ENCODE results near the gene ZPR1.
"Not testable (repeated sequence)": the region's sequence is repeated elsewhere in the genome, so short reads cannot be mapped to it uniquely, and the experiment has no call there.

Gene ZPR1

GRCh38 chr11:116762132-116762531 lies 25.7 kb downstream of the ZPR1 start:
- no peak for FAIRE-seq
- DNase-seq (ENCODE audit: low spot score): no peak

DNA sequence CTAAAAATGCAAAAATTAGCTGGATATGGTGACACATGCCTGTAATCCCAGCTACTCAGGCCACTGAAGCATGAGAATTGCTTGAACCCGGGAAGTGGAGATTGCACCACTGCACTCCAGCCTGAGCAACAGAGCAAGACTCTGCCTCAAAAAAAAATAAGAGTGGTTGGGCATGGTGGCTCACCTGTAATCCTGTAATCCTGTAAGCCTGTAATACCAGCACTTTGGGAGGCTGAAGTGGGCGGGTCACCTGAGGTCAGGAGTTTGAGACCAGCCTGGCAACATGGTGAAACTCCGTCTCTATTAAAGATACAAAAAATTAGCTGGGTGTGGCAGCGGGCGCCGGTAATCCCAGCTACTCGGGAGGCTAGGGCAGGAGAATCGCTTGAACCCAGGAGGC lies 31.8 kb downstream of the ZPR1 start:
- not testable (repeated sequence) for FAIRE-seq; DNase-seq (ENCODE audit: low spot score)

- FAIRE-seq: no peak
- DNase-seq (ENCODE audit: low spot score): no peak
Measured at GRCh38 chr11:116750070-116750718, 37.6 kb downstream of the ZPR1 start.

DNA sequence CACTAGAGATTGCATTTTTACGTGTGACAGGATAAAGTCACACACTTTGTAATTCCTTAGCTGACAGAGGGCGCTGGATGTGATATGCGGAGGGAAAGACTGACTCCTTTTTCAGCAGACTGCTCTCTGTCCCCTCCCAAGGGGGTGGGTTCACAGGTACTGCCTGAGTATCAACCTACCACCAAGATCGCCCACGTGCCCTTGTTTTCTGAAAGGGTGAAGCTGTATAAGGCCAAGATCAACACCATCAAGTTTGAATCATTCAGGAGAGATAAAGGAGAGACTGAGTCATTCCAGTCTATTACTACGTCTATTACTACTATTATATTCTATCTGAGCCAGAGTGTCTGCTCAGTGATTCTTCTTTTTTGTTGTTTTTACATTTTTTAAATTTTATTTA lies 45.7 kb downstream of the ZPR1 start:
- DNase-seq (ENCODE audit: low spot score): no peak
- no peak for FAIRE-seq

- DNase-seq (ENCODE audit: low spot score): no peak
- no peak for FAIRE-seq
Measured at GRCh38 chr11:116740741-116741140, 47.1 kb downstream of the ZPR1 start.

GRCh38 chr11:116738975-116739374 lies 48.8 kb downstream of the ZPR1 start:
- no peak for DNase-seq (ENCODE audit: low spot score)
- no peak for FAIRE-seq

- no peak for DNase-seq (ENCODE audit: low spot score)
- no peak for FAIRE-seq
Measured at GRCh38 chr11:116736763-116737162, 51.1 kb downstream of the ZPR1 start.

- DNase-seq (ENCODE audit: low spot score) (no peak), FAIRE-seq (no peak)
Measured at GRCh38 chr11:116733969-116734508, 53.8 kb downstream of the ZPR1 start.

DNA sequence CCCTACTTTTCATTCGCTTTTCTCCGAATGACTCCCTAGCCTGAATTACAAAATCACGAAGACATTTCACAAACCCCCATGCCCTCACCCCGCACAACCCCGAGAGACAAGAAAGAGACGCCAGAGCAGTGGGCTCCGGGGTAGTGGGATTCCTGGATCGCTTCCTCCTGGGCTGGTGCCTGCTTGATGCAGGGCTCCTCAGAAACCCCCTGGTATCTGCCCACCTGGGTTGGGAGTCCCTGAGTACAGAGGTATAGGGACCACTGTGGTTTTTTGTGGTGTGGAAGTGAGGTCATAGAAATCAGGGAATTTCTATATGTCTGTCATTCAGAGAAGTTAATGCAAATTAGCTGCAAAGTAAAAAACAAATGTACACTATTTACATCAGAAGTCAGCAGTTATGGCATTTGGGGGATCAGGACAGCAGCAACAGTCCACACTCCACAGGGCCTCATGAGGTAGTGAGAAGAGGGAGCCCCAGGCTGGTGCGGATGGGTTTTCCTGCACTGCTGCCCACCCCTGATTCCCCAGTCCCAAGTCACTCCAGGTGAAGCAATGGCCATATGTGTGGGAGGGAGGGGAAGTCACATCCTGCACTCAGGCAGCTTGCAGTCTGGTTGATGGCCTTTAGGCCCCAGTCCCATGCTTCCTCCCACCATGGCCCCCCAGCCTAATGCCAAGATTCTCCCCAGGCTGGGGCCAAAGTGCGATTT lies 54.6 kb downstream of the ZPR1 start:
- no peak for DNase-seq (ENCODE audit: low spot score)
- no peak for FAIRE-seq

DNA sequence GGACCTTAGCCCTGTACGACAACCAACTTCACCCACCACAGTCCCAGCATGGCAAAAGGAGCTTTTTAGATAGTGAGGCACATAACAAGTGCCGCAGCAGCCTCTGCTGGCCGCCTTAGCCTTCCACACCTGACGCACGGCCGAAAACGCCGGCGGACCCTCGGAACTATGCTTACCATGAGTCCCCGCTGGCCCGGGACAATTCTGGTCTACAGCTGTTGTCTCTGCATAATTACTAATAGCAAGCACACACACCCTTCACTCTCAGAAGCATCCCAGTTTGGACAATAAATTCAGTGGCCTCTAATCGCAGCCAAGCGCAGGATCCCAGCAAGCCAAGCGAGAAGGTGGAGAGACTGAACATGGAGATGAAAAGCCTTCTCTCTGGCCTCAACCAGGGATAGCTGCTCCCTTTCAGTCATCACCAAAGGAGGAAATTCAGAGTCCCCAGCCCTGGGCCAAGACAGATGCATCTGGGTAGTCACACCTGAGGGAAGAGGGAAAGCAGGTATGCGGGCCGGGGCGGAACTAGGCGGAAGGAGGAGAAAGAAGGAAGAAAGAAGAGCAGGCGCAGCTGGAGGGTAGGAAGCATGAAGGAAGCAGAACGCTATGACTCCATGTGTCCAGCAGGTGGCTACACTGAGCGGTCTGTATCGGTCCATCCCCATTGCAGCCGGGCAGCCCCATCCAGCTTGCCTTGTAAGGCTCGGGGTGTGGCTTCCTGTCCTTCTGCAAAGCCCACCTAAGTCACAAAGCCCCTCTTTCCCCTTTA lies 55.4 kb downstream of the ZPR1 start:
- FAIRE-seq: no peak
- DNase-seq (ENCODE audit: low spot score): peak; percentile 27

DNA sequence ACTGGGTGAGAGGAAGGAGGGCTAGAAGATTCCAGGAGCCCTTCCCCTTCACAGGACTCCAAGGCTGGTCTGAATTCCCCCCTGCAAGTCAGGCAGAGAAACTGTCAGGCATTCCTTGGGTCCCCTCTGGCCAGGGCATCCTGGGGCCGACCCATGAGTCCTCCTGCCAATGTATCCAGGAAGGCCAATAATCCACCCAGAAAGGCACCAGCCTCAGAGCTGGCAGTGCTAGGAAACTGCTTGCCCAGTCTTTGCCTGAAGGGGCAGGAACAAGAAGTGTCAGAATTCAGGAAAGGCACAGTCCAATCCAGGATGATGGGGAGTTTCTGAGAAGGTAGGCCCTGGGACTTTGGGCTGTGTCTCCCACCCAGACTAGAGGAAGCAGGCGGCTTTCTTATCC lies 56.0 kb downstream of the ZPR1 start:
- FAIRE-seq (no peak), DNase-seq (ENCODE audit: low spot score) (no peak)

GRCh38 chr11:116731097-116731761 lies 56.6 kb downstream of the ZPR1 start:
- DNase-seq (ENCODE audit: low spot score): no peak
- FAIRE-seq: no peak

- DNase-seq (ENCODE audit: low spot score): no peak
- FAIRE-seq: no peak
Measured at GRCh38 chr11:116730601-116731000, 57.2 kb downstream of the ZPR1 start.

DNA sequence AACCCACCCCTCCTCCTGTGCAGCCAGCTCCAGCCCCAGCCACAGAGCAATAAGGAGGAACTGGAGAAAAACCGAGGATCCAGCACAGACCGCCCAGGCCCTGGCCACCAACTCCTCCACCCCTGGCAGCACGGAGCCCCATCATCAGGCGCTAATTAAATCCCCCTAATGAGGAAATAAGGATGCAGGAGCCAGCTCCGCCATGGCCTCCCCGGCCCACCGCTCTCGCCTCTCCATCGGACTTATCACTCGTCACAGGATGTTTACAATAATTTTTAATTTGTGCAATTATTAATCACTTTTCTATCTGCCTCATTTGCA lies 57.6 kb downstream of the ZPR1 start:
- no peak for FAIRE-seq
- no peak for DNase-seq (ENCODE audit: low spot score)

DNA sequence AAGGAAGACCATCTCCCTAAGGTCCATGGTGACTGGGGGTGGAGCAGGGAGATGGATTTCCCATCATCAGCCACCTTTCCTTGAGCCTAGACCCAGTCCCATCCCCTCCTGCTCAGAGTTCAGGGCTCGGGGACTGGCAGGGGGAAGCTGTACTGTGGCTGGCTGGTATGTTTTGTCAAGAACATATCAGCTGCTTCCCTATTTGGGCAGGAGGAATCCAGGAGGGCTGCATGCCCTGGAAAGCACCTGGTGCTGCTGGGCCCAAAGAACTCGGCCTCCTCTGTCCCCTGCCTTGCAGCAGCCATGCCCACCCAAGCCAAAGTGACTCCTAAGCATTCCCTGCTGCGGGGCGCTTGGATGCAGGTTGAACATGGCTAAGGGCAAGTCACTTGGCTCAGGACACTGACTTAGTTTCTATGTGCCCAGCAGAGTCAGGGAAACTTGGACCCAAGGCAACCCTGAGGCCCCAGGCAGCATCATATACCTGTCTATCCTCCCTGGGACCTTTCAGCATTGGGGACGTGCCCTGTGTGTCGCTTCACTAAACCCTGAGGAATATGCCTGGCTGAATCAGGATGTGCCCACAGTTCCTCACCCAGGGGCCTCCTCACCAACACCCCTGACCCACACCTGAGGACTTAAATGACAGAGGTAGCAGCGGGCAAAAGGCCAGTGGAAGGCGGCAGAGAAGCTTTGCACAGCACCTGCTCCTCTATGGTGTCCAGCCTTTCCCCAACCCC lies 58.2 kb downstream of the ZPR1 start:
- DNase-seq (ENCODE audit: low spot score) (no peak), FAIRE-seq (no peak)

- FAIRE-seq (no peak), DNase-seq (ENCODE audit: low spot score) (no peak)
Measured at GRCh38 chr11:116727990-116728389, 59.8 kb downstream of the ZPR1 start.

- FAIRE-seq: no peak
Measured at GRCh38 chr11:116725434-116726221, 62.2 kb downstream of the ZPR1 start.

GRCh38 chr11:116724813-116725212 lies 63.0 kb downstream of the ZPR1 start:
- FAIRE-seq (no peak), DNase-seq (ENCODE audit: low spot score) (no peak)

More at GRCh38 chr11:116725434-116726221, 62.2 kb downstream of the ZPR1 start:
- no peak for DNase-seq (ENCODE audit: low spot score)
